HG03442 (cell line): Measurements from ENCODE around the gene FMNL1.
A peak's percentile ranks its signal among the peaks of the same experiment; 100 is the strongest.

ENCODE experiments used
- ATAC-seq: cut with Tn5 transposase; IDR thresholded peaks from one replicate; pipeline ENCODE4 v1.9.1; 2021; ENCODE audit warnings: mild to moderate bottlenecking, moderate library complexity; ENCODE audit not compliant: unreplicated experiment

The FMNL1 gene

DNA sequence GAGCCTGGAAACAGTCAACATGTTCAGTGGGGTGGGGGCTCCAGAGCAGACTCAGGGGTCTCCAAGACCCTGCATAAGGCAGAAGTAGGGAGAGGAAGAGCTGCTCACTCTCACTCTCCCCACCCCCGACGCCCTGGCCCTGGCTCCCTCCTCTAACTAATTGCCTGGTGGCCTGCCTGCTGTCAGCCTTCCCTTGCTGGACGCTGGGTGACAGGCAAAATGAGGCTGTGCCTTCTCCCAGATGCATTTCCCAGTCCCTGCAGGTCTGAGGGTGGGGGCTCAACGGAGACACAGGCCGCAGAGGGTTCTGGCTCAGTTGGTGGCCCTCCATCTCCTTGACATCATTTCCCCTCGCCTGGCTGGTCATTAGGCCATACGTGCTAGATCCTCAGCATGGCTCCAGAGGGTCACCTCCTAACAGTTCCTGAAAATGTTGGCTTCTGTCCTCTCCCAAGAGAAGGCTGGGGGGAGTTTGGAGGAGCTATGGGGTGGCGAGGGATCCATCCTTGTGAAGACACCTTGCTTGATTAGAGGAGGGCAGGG, 1.4 kb downstream of the FMNL1 start:
- no peak for ATAC-seq

GRCh38 chr17:45223539-45224528, 2.1 kb downstream of the FMNL1 start:
- ATAC-seq = no peak

DNA sequence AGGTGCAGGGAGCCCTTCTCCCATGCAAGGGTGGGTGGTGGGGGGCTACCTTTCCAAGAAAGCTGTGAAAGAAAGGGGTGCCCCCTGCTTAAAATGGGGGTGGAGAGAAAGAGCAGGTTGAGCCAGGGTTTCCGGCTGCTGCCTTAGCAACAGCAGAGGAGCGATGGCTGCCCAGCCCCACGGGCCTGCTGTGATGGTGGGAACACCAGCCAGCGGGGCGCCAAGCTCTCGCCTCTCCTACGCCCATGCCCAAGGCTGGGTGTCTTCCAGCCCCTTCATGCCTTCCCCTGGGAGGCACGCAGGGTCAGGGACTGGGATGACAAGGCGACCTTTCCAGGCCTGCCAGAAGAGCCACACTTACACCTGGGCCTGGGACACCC, 3.0 kb downstream of the FMNL1 start:
- ATAC-seq = no peak

DNA sequence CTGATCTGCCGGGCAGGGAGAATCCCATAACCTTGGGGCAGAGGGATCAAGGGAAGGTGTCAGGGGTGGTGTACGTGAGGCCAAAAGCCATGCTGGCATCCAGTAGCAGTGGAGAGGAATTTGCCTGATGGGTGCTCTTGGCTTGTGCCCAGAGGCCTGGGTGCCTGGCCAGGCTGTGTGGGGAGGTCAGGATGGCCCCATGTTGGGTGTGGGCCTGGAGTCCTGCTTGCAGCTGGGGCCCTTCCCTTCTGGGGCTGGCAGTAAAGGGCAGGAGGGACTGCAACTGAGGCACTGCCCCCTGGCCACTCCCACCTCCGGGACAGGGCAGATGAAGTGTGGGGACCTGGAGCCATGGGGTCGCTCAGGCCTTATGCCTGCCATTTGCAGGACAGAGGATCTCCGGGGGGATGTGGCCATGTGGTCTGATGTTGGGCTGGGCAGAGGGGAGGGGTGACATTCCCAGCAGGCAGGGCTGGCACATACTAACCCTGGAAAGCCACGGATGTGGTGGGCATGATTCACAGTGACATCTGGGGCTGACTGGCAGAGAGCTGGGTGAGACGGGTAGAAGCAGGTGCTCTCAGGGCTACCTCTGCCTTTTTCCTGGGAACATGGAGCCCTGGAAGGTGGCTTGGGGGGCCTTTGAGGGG, 3.5 kb downstream of the FMNL1 start:
- no peak for ATAC-seq

DNA sequence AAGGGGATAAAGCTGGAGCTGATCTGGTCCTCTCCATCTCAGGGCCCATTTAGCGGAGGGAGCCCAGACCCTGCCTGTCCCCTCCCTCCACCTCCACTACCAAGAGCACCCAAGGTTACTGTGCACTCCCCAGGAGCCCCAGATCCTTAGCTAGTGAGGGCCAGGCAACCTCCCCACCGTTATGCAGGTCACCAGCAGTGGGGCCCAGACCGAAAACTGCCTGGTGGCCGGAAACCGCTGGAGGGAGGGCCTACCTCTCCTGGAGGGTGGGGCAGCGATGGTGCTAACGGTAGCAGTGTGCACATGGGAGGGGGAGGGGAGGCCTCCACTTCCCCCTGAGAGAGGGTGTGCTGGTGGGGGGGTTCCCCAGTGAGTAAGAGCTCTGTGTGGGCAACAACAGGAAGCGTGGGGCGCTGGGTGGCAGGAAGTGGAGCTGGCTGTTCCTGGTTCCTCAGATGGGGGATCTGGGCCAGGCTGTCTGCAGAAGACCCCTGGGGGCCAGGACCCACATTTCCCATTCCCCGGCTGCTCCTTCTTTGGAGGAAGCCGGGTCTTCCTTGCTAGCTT, 4.4 kb downstream of the FMNL1 start:
- ATAC-seq = peak; percentile 35

GRCh38 chr17:45226576-45226975, 4.9 kb downstream of the FMNL1 start:
- no peak for ATAC-seq

DNA sequence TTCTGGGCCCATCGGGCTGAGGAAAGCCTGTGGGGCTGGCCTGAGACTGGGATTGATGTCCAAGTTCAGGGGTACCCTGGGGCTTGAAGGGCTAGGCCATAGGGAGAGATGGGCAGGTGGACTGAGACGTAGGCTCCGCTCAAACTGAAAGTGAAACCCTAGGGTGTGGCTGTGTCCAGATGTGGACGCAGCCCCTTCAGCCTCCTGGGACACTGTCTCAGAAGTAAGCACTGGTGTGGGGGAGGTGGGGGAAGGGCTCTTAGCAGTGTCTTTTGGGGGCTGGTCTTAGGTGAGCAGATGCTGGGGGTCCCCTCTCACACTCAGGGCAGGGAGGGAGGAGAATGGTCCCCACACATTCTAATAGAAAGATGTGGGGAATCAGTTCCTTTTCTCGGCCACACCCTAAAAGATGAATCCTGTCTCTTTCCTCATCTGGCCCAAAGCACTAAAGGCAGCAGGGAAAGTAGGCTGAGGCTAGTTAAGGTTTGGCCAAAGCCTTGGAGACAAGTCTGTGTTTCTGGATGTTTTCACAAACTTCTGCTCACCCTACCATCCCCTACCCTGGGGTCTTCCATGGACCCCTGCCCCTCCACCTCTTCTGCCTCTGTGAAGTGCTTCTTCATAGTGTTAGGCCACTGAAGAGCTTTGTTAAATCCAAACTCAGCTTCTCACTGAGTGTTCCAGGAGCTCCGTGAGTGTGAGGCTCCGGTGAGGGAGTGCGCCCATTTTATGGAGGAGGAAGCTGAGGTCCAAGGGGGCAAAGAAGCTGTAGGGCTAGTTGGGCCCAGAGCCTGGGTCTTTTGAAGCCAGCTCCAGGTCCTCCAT, 5.6 kb downstream of the FMNL1 start:
- no peak for ATAC-seq

- ATAC-seq = no peak
These were observed 6.5 kb downstream of the FMNL1 start for GRCh38 chr17:45227926-45228762.

DNA sequence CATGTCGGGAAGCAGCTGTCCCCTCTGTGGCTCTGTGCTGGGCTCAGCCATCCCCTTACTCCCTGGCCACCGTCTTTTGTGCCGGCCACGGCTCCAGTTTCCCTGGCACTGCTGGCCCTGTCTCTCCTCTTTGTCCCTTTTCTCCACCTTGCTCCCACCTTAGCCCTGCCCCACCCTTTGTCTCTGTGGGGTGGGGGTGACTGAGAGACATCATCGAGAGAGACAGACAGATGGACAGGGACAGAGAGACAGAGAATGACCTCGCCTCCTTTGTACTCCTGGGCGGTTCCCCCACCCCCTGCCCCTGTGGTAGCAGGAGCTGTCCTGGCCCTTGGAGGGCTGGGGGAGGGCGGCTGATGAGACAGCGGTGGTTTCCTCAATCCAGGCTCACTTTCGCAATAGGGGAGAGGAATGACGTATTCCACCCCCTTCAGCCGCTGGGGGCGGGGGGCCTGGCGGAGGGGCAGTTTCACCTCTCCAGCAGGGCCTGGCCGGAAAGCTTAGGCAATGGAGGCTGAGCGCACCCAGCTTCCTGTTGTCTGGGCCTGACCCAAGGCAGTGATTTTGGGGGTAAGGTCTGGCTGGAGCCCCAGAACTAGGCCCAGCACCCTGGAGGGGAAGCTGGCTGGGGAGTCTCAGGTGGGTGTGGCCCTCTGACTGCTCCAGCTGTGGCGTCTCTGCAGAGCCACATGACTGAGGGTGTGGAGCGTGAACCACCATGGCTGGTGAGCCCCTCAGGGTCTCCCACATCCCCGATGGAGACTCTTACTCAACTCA, 7.3 kb downstream of the FMNL1 start:
- ATAC-seq = peak; percentile 24

GRCh38 chr17:45229681-45230409, 8.2 kb downstream of the FMNL1 start:
- ATAC-seq = no peak

GRCh38 chr17:45230410-45230786, 8.7 kb downstream of the FMNL1 start:
- no peak for ATAC-seq

GRCh38 chr17:45230787-45231480, 9.2 kb downstream of the FMNL1 start:
- no peak for ATAC-seq

GRCh38 chr17:45231481-45232116, 9.9 kb downstream of the FMNL1 start:
- ATAC-seq = no peak

- ATAC-seq = no peak
These were observed 11.1 kb downstream of the FMNL1 start for GRCh38 chr17:45232514-45233422.

GRCh38 chr17:45233423-45233924, 11.8 kb downstream of the FMNL1 start:
- ATAC-seq = no peak
